ENCODE data around the gene FCER2. TPM values are rescaled to one million over a fixed set of nuclear protein-coding genes. Genes with fewer than 3 reads are reported as not detected.
"Not testable (repeated sequence)": the region's sequence is repeated elsewhere in the genome, so short reads cannot be mapped to it uniquely, and the experiment has no call there.

The FCER2 gene
- total and polyA plus RNA-seq, 2 donors from 2014 or later, result 1.0 TPM; not detected in 1

DNA sequence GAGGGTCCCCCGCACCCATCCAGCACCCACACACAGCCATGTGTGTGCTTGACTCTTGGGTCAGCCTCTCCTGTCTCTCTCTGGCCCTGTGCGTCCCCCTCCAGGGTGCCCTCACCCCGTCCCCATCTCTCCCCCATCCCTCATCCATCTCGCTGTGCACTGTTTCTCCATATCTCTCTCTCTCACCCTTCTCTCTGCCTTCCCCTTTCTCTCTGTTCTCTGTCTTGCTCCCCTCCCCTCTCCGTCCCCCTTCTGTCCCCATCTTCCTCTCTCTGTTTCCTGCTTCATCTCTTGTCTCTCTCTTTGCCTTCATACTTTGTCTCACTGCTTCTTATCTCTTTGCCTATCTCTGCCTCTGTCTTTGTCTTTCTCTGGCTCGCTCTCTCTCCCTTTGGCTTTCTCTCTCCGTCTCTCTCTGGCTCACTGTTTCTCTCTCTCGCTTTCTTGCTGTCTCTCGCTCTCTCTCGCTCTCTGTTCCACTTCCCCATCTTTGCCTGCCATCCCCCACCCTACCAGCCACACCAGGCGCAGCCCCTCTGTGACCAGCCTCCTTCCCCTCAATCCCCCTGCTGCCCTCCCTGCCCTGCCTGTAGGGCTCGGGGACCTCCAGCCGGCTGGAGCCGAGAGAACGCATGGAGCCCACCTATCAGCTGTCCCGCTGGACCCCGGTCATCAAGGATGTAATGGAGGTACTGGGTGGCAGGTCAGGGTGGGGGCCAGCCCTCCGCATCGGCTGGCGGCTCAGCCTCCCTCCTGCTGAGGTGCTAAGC, 56.1 kb downstream of the FCER2 start:
- TF ChIP-seq, protein P1, sequence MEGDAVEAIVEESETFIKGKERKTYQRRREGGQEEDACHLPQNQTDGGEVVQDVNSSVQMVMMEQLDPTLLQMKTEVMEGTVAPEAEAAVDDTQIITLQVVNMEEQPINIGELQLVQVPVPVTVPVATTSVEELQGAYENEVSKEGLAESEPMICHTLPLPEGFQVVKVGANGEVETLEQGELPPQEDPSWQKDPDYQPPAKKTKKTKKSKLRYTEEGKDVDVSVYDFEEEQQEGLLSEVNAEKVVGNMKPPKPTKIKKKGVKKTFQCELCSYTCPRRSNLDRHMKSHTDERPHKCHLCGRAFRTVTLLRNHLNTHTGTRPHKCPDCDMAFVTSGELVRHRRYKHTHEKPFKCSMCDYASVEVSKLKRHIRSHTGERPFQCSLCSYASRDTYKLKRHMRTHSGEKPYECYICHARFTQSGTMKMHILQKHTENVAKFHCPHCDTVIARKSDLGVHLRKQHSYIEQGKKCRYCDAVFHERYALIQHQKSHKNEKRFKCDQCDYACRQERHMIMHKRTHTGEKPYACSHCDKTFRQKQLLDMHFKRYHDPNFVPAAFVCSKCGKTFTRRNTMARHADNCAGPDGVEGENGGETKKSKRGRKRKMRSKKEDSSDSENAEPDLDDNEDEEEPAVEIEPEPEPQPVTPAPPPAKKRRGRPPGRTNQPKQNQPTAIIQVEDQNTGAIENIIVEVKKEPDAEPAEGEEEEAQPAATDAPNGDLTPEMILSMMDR (IDR thresholded peaks at IDR 0.05; ENCODE audit: borderline replicate concordance, extremely low read depth, insufficient read depth), result no peak
- H3K36me3 ChIP-seq (ENCODE audit: control insufficient read depth in 2 of 3, insufficient read depth in 3 of 3, low read length in 3 of 3), result no peaks in the 10 kb centered on the region
- H3K9me3 ChIP-seq (ENCODE audit: control insufficient read depth in 2 of 3, insufficient read depth in 1 of 3, low read length in 3 of 3), result no peaks in the 10 kb centered on the region
- H3K27ac ChIP-seq (ENCODE audit: low read depth in 2 of 2, low read length in 2 of 2), result no peak overlapping the region
- H3K4me3 ChIP-seq (ENCODE audit: low read length in 3 of 3), result no peak overlapping the region
- FAIRE-seq (no peak), DNase-seq (no peak)
- no peaks in the 10 kb centered on the region for H3K27me3 ChIP-seq (ENCODE audit: control insufficient read depth, insufficient read depth, low read length)
- H3K4me1 ChIP-seq (ENCODE audit: control insufficient read depth in 2 of 3, insufficient read depth in 2 of 3, low read depth in 1 of 3, low read length in 3 of 3), result no peaks in the 10 kb centered on the region
- intact Hi-C loops (cut with DNase I), result no loop called here
- no peak overlapping the region for H3K9ac ChIP-seq (ENCODE audit: low read length in 3 of 3)

DNA sequence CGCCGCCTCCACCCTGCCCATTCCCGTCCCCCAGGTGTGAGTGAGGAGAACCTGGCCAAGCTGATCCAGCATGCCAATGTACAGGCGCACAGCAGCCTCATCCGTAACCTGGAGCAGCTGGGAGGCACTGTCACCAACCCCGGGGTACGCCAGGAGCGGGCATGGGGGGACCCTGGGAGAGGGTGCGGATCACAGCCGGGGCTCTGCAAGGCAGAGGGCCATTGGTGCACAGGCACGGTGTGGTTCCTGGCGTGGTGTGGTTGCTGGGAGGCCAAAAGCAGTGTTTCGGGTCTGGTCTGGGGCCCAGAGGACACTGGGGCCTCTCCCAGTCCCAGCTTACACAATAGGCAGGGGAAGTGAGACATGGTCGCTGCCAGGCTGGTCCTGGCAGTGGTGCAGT, 56.8 kb downstream of the FCER2 start:
- FAIRE-seq (no peak), DNase-seq (no peak)
- H3K27ac ChIP-seq (ENCODE audit: low read depth in 2 of 2, low read length in 2 of 2), result no peak overlapping the region
- H3K27me3 ChIP-seq (ENCODE audit: control insufficient read depth, insufficient read depth, low read length), result no peaks in the 10 kb centered on the region
- TF ChIP-seq, protein P1 (IDR thresholded peaks at IDR 0.05; ENCODE audit: borderline replicate concordance, extremely low read depth, insufficient read depth), result no peak
- peaks cover 0 to 2% (median 0%) of the 10 kb centered on the region in 3 donors for H3K4me1 ChIP-seq (ENCODE audit: control insufficient read depth in 2 of 3, insufficient read depth in 2 of 3, low read depth in 1 of 3, low read length in 3 of 3)
- no peaks in the 10 kb centered on the region for H3K9me3 ChIP-seq (ENCODE audit: control insufficient read depth in 2 of 3, insufficient read depth in 1 of 3, low read length in 3 of 3)
- H3K4me3 ChIP-seq (ENCODE audit: low read length in 3 of 3), result no peak overlapping the region
- H3K9ac ChIP-seq (ENCODE audit: low read length in 3 of 3), result no peak overlapping the region
- peaks cover 0 to 4% (median 0%) of the 10 kb centered on the region in 3 donors for H3K36me3 ChIP-seq (ENCODE audit: control insufficient read depth in 2 of 3, insufficient read depth in 3 of 3, low read length in 3 of 3)
- intact Hi-C loops (cut with DNase I), result no loop called here

DNA sequence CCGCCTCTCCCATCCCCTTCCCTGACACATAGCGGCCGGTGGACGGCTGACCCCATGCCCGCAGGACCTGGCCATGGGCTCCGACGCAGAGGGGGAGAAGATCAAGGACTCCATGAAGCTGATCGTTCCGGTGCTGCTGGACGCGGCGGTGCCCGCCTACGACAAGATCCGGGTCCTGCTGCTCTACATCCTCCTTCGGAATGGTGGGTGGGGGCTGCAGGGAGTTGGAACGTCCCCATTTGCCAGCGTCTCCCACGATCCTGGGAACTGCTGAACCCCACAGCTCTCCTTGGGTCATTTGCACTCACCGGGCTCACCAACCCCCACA, 57.4 kb downstream of the FCER2 start:
- Histone ChIP-seq H3K9ac (ENCODE audit: low read length in 3 of 3) (no peak overlapping the region), H3K27ac (ENCODE audit: low read depth in 2 of 2, low read length in 2 of 2) (no peak overlapping the region), H3K27me3 (ENCODE audit: control insufficient read depth, insufficient read depth, low read length) (no peaks in the 10 kb centered on the region), H3K4me1 (ENCODE audit: control insufficient read depth in 2 of 3, insufficient read depth in 2 of 3, low read depth in 1 of 3, low read length in 3 of 3) (peaks cover 0 to 3% (median 0%) of the 10 kb centered on the region in 3 donors), H3K4me3 (ENCODE audit: low read length in 3 of 3) (no peak overlapping the region), H3K9me3 (ENCODE audit: control insufficient read depth in 2 of 3, insufficient read depth in 1 of 3, low read length in 3 of 3) (no peaks in the 10 kb centered on the region), H3K36me3 (ENCODE audit: control insufficient read depth in 2 of 3, insufficient read depth in 3 of 3, low read length in 3 of 3) (peaks cover 0 to 10% (median 5%) of the 10 kb centered on the region in 3 donors)
- TF ChIP-seq, protein P1 (IDR thresholded peaks at IDR 0.05; ENCODE audit: borderline replicate concordance, extremely low read depth, insufficient read depth), result no peak
- intact Hi-C loops (cut with DNase I), result no loop called here
- FAIRE-seq, result no peak
- no peak for DNase-seq

DNA sequence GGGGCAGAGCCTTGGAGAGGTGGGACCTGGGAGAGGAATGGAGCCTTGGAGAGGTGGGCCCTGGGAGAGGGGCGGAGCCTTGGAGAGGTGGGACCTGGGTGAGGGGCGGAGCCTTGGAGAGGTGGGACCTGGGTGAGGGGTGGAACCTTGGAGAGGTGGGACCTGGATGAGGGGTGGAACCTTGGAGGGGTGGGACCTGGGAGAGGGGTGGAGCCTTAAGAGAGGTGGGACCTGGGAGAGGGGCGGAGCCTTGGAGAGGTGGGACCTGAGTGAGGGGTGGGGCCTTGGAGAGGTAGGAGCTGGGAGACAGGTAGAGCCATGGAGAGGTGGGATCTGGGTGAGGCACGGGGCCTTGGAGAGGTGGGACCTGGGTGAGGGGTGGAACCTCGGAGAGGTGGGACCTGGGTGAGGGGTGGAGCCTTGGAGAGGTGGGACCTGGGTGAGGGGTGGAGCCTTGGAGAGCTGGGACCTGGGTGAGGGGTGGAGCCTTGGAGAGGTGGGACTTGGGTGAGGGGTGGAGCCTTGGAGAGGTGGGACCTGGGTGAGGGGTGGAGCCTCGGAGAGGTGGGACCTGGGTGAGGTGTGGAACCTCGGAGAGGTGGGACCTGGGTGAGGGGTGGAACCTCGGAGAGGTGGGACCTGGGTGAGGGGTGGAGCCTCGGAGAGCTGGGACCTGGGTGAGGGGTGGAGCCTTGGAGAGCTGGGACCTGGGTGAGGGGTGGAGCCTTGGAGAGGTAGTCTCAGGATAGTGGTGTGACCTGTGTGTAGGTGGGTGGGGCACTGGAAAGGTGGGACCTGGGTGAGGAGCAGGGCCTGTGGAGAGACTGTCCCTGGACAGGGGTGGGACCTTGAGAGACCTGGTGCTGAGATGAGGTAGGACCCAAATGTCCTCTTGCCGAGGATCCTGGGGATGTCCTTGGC, 58.0 kb downstream of the FCER2 start:
- H3K27me3 ChIP-seq (ENCODE audit: control insufficient read depth, insufficient read depth, low read length); H3K4me3 ChIP-seq (ENCODE audit: low read length in 3 of 3); H3K4me1 ChIP-seq (ENCODE audit: control insufficient read depth in 2 of 3, insufficient read depth in 2 of 3, low read depth in 1 of 3, low read length in 3 of 3); H3K36me3 ChIP-seq (ENCODE audit: control insufficient read depth in 2 of 3, insufficient read depth in 3 of 3, low read length in 3 of 3); H3K27ac ChIP-seq (ENCODE audit: low read depth in 2 of 2, low read length in 2 of 2); H3K9me3 ChIP-seq (ENCODE audit: control insufficient read depth in 2 of 3, insufficient read depth in 1 of 3, low read length in 3 of 3); H3K9ac ChIP-seq (ENCODE audit: low read length in 3 of 3); FAIRE-seq; intact Hi-C loops (cut with DNase I); DNase-seq: not testable (repeated sequence)
